ENCODE results near the gene PSMD9.
"Not testable (repeated sequence)": the region's sequence is repeated elsewhere in the genome, so short reads cannot be mapped to it uniquely, and the experiment has no call there.

The PSMD9 gene

GRCh38 chr12:121918679-121919038 is 30.1 kb downstream of the PSMD9 start:
- TF ChIP-seq CTCF (IDR thresholded peaks at IDR 0.05; ENCODE audit: control extremely low read depth, extremely low read depth, low read depth, missing control alignments), result no peak
- ChIA-PET CTCF (interaction anchor here (0.6 to 2.9 kb wide), 21 partner anchors 9 to 583 kb away, joined by 3 to 17 read pairs (median 5); partner anchors contain the start of gene RHOF), POLR2A (no interaction called here)
- DNase-seq (ENCODE audit: extremely low spot score), result no peak

- DNase-seq (ENCODE audit: extremely low spot score), result no peak
- ChIA-PET CTCF (interaction anchor here (2.3 kb wide), 1 partner anchor 202 kb away, joined by 5 read pairs; no protein-coding TSS in a partner anchor), POLR2A (no interaction called here)
- no peak for TF ChIP-seq CTCF (IDR thresholded peaks at IDR 0.05; ENCODE audit: control extremely low read depth, extremely low read depth, low read depth, missing control alignments)
Measured at GRCh38 chr12:121921066-121921465, 32.5 kb downstream of the PSMD9 start.

- no peak for TF ChIP-seq CTCF (IDR thresholded peaks at IDR 0.05; ENCODE audit: control extremely low read depth, extremely low read depth, low read depth, missing control alignments)
- DNase-seq (ENCODE audit: extremely low spot score), result no peak
- ChIA-PET POLR2A (no interaction called here), CTCF (interaction anchor here (1.3 kb wide), 1 partner anchor 51 kb away, joined by 3 read pairs; no protein-coding TSS in a partner anchor)
Measured at GRCh38 chr12:121925358-121925695, 36.7 kb downstream of the PSMD9 start.

GRCh38 chr12:121926874-121927706 is 38.5 kb downstream of the PSMD9 start:
- no peak for TF ChIP-seq CTCF (IDR thresholded peaks at IDR 0.05; ENCODE audit: control extremely low read depth, extremely low read depth, low read depth, missing control alignments)
- CTCF ChIA-PET, result interaction anchor here (1.3 to 2.5 kb wide), 2 partner anchors 9 to 154 kb away, joined by 3 to 12 read pairs; partner anchors contain the start of gene CFAP251
- POLR2A ChIA-PET, result no interaction called here
- no peak for DNase-seq (ENCODE audit: extremely low spot score)

- ChIA-PET CTCF (interaction anchor here (0.9 to 2.5 kb wide), 2 partner anchors 9 to 12 kb away, joined by 3 to 12 read pairs; partner anchors contain the start of gene CFAP251), POLR2A (no interaction called here)
- TF ChIP-seq CTCF (IDR thresholded peaks at IDR 0.05; ENCODE audit: control extremely low read depth, extremely low read depth, low read depth, missing control alignments), result no peak
- DNase-seq (ENCODE audit: extremely low spot score), result no peak
Measured at GRCh38 chr12:121927813-121928212, 39.2 kb downstream of the PSMD9 start.

- CTCF ChIA-PET, result interaction anchor here (1.4 to 2.0 kb wide), 2 partner anchors 11 to 19 kb away, joined by 3 to 7 read pairs; partner anchors contain the start of gene CFAP251
- POLR2A ChIA-PET; DNase-seq (ENCODE audit: extremely low spot score): not testable (repeated sequence)
Measured at GRCh38 chr12:121929545-121929944, 41.0 kb downstream of the PSMD9 start.

GRCh38 chr12:121930862-121931261 is 42.3 kb downstream of the PSMD9 start:
- CTCF ChIA-PET, result interaction anchor here (1.8 to 2.0 kb wide), 2 partner anchors 12 to 14 kb away, joined by 4 to 7 read pairs; partner anchors contain the start of gene CFAP251
- no peak for DNase-seq (ENCODE audit: extremely low spot score)
- no peak for TF ChIP-seq CTCF (IDR thresholded peaks at IDR 0.05; ENCODE audit: control extremely low read depth, extremely low read depth, low read depth, missing control alignments)
- POLR2A ChIA-PET, result no interaction called here

All from GM10248 (cell line).